ENCODE measurements around the gene GAN.

DNA sequence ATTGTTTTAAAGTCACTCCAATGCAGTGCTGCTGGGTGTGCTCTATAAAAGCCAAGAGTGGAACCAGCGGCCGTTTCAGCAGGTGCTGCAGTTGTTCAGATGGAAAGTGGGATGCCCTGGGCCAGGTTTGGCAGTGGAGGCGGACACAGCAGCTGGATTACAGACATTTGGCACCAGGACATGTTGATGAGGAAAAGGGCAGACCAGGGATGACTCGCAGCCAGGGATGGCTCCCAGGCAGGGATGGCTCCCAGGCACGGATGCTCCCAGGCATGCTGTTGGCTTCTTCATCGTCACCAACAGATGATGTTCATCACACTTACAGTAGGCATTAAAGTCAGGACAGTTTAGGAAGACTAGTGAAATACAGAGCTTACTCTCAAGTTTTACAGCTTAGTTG lies 10.0 kb downstream of the GAN start:
- TF ChIP-seq CEBPB (IDR thresholded peaks at IDR 0.05) (no peak), RAD21 (IDR thresholded peaks at IDR 0.05; ENCODE audit: low read depth) (no peak), EP300 (IDR thresholded peaks at IDR 0.05; ENCODE audit: borderline replicate concordance) (no peak), TEAD4 (IDR thresholded peaks at IDR 0.05) (no peak), NFIC (IDR thresholded peaks at IDR 0.05) (no peak), CREB1 (IDR thresholded peaks at IDR 0.05; ENCODE audit: low read depth) (no peak), REST (IDR thresholded peaks at IDR 0.05; ENCODE audit: low read depth) (no peak)
- TF ChIP-seq, protein P1, sequence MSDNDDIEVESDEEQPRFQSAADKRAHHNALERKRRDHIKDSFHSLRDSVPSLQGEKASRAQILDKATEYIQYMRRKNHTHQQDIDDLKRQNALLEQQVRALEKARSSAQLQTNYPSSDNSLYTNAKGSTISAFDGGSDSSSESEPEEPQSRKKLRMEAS (IDR thresholded peaks at IDR 0.05) = no peak
